CD4-positive, alpha-beta T cell treated with Interleukin-12 subunit alpha and Interleukin-12 subunit beta, for 1 hour (primary cell): Measurements from ENCODE around the gene MAPKAPK2.

ENCODE experiments used
- DNase-seq: peaks from one replicate; pipeline ENCODE4 v3.0.0-alpha.2; 2020

MAPKAPK2 gene

DNA sequence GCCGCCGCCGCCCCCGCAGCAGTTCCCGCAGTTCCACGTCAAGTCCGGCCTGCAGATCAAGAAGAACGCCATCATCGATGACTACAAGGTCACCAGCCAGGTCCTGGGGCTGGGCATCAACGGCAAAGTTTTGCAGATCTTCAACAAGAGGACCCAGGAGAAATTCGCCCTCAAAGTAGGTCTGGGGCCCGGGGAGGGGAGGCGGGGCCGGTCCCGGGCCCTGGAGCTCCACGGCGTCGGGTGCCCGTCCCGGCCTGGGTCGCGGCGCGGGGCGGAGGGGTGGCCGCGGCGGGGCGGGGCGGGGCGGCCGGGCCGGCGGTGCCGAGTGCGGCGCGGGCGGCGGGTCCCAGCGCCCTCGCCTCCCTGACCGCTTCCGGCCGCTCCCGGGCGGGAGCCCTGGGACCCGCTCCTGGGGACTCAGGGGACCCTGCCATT is 646 bp downstream of the MAPKAPK2 start:
- DNase-seq: peak; percentile 35

DNA sequence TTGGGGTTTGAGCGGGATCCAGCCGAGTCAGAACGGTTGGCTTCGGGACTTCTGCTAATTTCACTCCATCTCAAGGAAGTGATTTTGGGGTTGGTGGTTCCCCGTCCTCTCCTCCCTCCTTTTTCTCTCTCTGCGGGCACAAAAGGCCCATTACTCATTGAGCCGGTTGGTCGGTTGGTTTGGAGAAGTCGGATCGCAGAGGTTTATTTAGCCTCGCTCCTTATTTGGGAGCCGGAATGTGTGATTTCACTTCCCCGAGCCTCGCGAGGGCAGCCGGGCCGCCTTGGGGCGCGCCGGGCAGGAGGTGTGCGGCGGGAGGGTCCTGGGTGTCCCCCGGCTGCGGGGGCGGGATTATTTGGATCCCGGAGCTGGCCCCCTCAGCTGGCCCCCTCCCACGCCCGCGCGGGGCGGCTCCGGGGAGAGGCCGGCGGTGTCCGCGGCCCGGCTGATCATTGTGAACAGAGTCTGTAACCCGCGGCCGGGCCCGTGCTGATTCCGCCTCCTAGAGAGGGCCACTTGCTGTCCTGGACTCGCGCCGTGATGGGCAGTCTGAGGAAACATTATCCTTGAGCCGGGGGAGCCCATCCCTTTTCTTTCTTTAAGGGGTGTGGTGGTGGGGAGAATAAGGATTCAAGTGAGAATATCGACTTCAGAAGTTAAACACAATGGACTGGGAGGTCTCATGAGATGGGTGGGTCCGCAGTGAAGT is 1.2 kb downstream of the MAPKAPK2 start:
- peak; percentile 65 for DNase-seq

DNA sequence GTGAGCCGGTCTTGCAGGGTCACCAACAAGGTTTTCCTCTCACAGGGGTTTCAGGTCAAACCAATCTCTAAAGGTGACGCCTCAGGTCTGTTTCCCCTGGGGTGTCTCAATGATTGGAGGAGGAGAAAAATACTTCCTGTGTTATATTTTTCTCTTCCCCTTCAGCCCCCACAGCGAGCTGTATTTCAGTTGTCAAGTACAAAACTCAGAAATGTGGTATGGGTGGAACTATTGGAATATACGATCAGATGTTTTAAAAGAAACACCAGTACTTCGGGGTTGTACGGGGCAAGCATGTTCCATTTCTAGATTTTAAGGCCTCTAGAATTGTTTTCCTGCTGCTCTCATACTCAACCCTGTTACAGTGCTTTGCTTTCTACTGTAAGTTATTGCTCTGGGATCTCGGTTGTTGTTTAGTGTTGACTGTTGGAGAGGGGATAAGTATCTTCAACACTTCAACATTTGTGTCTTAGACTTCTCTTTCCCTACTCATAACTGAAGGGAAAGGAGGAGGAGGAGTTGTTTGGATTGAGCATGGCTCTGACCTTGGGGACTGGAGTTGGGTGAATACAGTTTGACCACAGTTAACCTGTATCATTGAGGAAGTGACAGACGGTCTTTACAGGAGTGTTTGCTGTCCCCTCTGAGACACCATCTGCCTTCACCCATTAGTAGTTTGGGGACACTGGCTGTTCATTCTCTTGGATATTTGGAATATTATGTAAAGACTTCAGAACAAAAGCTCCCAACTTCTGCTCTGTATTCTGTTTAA is 2.0 kb downstream of the MAPKAPK2 start:
- DNase-seq: peak; percentile 61

DNA sequence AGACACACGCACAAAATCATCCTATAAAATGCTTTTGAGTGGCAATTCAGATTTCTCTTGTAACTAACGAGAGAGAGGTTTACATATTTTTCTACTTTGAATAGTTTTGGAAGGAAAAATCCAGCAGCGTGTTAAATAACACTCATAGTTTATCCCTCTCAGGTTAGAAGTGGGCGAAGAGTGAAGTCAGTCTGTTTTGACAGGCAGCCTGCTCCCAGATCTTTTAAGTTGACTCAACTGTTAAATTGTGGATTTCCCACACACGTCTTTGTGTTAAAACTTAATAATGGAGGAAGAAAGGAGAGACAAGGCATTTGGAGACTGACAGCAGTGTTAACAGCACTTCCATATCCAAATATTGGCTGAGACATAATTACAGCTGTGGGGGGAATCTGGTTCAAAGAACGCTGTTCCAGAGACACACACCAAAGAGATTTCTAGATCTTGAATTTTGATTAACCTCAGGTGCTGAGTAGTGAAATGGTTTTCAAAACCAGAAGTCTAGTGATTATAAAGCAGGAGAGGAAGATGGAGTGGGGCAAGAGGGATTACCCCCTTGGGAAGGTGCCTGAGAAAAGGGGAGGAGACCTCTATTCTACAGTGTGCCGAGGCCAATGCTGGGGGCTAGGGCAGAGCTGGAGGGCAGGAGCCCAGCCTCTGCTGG is 2.7 kb downstream of the MAPKAPK2 start:
- no peak for DNase-seq

DNA sequence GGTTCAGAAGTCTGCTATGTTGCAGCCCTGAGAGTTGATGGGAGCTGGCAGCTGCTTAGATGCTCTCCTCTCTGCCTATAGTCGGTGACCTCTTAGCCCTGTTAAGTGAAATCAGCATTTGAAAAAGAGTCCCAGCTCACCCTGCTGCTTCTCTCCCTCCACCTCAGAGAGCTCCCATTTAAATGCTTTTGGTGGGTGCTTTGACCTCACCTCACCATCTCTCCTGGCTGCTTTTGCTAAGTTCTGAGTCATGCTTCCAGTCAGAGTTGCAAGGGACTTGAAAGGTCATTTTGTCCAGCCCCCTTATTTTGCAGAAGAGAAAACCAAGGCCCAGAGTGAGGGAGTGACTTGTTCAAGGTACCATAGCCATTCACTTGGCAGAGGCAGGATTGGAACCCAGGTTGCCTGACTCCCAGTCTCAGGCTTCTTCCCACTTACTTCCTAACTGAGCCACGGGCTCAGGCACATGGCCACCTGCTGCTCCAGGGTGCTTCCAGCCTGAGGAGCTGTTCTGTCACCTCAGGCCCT is 3.3 kb downstream of the MAPKAPK2 start:
- no peak for DNase-seq

DNA sequence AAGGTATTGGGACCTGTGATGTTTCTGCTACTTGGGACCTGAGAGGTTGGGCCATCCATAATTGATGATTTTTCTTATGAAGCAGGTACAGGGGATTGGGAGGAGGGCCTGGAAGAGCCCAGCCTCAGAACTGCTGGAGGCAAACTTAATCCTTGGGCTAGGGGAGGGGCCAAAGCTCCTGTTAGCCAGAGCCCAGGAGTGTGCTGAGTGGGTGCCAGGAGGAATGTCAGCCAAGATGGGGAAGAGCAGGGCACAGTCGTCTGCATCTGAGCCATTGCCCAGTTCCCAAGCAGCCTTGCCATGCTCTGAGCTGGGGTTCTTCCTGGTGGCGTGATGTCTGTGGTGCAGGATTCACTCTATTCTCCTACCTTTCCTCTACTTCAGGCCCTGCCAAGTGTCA is 5.8 kb downstream of the MAPKAPK2 start:
- no peak for DNase-seq

DNA sequence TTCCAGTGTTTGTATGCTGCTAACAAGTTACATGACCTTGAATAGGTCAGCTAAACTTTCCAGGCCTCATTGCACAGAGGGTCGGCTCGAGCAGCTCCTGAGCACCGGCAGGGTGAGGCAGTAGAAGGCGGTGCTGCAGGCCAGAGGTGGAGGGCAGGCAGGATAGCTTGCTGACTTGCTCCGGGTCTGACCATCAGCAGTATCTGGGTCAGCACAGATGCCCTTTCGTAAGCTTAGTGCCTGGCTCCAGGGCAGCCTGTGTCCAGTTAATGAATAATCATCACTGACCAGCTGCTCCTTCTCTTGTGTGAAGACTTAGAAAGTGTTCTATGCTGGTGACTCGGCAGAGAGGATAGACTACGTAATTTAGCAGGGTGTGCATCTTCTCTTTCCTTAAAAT is 6.9 kb downstream of the MAPKAPK2 start:
- DNase-seq: no peak

DNA sequence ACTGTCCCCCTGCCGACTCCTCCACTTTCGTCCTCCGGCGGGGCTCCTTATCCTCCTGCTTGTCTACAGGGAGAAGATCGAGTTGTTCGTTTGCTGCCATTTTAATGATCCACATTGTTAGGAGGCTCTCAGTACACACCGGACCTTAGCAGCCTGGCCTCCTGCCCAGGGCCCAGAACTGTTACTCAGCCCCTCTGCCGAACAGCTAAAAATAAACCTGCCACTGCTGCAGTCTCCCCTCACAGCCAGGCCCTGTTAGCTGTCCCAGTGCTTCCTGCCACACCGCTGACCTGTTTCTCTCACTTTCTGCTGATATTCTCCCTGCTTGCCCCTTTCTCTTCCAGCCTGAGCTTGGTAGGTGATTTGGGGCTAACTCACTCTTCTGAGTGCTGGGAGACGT is 8.3 kb downstream of the MAPKAPK2 start:
- DNase-seq: no peak

DNA sequence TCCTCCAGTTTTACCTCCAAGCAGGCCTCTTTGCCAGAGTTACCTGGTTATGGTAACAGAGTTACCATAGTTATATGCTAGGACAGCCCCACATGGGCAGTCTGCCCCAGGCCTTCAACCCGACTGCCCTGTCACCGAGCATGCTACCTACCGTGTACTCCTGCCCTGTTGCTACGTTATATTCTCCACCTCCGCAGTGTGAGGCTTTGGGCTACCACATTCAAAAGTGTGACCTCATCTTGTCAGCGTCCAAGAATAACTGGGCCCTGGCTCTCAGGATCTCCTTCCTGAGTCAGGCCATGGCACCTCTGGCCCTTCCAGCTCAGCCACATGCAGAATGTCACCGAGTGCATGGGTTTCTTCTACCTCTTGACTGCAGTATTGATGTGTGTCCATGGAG is 8.9 kb downstream of the MAPKAPK2 start:
- no peak for DNase-seq

DNA sequence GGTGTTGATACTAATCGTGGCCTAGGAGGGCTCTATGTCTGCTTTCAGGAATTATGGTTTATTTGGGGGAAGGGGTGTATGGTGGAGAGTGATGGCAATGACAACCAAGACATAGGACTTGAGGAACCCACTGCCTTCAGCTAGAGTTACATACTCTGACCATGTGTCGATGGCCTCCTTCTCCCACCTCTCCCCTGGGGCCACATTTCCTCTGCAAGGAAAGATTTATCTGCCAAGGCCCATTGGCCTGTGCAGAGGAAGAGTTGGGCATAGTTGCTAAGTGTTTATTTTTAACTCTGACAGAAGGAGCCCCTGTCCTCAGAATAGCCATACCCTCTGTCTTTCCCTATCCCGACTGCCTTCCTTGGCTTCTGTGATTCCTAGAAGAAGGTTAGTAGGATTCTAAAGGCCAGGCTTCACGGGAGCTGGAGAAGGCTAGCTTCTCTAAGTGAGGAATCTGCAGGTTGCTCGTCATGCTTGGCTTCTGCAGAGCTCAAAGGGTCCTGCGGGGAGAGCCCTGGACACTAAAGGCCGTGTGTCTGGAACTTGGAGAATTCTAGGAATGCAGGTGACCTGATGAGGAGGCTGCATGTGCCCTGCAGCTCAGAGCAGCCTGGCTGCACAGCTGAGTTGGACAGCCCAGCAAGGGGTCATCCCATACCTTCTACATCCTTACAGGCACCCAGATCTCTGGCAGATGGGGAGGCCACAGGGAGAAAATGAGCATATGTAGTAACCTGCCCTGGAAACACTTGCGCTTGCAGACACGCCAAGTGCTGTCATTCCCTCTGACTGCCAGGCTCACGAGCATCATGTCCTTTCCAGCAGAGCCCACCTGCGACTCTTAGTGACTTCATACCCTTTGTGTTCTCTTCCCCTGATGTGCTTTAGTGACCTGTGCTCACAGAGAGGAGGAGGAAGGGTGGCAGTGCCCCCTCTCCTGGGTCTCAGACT is 9.7 kb downstream of the MAPKAPK2 start:
- no peak for DNase-seq

DNA sequence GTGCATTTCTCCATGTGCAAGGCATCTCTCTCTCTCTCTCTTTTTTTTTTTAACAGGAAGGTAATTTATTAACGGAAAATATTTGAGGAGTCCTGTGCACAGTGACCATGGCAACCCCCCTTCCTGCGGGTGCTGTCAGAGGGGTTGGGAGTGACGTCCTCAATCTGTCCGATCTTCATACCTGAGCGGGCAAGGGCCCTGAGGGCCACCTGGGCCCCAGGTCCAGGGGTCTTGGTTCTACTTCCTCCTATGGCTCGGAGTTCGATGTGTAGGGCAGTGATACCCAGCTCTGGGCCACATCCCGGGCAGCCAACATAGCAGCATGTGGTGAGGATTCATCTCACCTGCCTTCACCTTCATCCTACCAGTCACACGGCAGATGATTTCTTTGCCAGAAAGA is 11.0 kb downstream of the MAPKAPK2 start:
- no peak for DNase-seq

DNA sequence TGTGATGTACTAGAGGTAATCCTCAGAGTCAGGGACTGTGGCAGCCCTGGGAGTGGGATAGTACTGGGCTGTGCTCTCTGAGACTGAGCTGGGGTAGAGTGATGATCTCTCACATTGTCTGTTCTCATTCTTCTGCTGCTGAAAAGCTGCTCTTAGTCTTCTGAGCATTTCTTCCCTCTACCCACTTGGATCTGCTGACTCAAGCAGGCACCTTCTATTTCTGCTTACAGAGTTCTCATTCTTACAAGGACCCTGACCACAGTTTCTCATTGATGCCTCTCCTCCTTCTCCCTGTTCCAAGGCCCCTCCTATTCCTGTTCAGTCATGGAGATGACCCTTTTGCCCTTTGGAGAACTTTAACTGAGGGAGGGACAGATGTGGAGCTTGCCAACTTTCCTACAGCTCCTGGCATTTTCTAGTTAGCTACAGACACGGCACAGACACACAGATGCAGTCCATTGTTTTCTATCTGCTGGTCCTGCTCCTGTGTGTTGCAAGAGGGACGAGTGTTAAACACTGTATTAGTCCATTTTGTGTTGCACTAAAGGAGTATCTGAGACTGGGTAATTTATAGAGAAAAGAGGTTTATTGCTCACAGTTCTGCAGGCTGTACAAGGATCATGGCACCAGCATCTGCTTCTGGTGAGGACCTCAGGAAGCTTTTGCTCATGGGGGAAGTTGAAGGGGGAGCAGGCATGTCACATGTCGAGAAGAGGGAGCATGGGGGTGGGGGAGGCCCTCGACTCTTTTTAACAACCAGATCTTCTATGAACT is 12.3 kb downstream of the MAPKAPK2 start:
- no peak for DNase-seq

DNA sequence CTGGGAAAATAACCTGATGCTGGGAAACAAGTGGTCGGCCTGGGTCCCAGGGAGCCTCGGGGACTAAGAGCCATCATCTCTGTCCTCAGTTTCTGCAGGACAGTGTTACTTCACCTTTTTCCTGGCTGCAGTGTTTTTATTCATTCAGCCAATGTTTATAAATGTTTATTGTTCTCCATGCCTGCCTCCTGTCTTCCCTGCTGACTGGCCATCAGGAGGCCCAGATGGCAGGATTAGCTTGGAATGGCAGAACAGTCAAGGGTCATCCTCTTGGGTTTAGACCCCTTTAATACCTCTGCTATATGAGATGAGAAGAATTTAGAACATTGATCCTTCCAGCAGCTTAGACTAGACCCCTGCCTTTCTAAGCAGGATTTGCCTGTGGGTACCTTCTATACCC is 13.3 kb downstream of the MAPKAPK2 start:
- no peak for DNase-seq

DNA sequence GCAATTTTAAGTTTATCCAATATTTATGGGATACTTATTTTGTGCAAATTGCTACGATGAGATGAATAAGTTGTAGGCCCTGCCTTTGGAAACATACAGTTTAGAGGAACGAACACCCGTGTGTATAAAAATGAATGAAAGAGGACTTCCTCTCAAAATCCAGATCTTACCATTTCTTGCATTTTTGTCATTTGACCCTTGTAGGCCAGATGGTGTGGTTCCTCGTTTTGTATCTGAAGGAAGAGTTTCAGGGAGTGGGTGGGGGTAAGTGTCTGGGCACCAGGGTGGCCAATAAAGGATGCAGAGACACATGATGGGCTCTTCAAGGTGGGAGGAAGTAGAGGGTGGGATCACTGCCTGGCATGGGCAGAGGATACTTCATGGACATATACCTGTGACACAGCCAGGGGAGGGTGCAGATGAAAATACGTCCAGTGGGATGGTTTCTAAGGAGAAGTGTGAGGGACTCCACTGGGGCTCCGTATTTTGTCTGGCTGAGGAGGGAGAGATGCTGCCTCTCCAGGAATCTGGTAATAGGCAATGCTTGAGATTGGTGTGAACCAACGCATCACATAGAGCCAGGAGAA is 14.4 kb downstream of the MAPKAPK2 start:
- no peak for DNase-seq

DNA sequence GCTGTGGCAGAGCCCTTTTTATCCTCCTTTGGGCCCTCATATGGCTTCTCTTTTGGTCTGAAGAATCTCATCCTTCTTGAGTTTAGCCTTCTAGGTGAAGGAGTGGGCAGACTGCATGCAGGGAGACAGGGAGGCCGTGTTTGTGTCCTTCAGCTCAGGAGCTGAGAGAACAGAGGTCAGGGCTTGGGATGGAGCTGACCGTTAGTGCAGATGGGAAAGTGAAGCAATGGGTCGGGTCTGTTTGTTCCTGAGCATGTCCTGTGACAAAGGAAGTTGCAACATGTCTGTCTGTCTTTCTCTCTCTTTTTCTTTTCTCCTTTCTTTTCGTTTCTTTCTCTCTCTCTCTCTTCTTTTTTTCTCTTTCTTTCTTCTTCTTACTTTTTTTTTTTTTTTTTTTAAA is 14.9 kb downstream of the MAPKAPK2 start:
- no peak for DNase-seq

DNA sequence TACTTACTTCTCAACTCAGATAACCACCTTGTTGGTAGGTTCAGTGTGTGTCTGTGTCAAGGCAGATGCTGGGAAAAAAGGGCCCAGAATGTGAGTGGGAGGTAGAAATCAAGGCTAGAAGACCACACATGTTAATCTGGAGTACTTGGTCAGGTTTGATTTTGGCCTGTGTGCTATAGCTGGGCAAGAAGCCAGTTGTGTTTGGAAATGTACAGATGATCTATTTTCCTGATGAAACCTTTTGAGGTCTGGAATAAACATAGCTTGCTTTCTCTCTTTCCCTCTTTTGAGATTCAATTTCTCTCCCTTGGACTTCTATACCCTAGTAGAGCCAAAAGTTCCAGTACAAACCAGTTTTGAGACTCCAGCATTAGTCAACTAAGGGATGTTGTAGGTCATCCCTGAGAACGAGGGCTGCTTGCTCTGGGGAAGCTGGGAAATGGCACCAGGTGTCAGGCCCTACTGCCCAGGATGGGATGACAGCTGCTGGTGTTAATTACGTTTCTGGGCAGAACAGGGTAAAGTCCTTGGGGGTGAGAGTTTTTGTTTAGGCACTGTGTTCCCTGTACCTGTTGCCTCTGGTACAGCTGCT is 15.8 kb downstream of the MAPKAPK2 start:
- no peak for DNase-seq

DNA sequence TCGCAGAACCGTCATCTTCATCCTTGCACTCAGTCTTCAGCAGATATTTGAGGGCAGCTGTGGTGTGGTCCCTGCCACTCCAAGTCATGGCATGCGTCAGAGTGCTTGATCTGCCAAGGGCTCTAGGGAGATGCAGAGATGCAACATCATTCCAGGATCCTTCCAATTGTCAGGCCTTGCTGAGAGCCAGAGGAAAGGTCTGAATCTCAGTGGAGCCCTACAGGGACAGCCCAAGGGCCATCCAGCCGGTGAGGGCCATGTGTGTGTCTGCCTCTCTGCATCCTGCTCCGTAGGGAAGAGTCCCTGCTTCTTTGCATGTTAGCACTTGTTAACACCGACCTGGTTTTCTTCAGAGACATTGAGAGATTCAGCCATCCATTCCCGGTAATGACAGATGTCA is 17.6 kb downstream of the MAPKAPK2 start:
- DNase-seq: no peak

DNA sequence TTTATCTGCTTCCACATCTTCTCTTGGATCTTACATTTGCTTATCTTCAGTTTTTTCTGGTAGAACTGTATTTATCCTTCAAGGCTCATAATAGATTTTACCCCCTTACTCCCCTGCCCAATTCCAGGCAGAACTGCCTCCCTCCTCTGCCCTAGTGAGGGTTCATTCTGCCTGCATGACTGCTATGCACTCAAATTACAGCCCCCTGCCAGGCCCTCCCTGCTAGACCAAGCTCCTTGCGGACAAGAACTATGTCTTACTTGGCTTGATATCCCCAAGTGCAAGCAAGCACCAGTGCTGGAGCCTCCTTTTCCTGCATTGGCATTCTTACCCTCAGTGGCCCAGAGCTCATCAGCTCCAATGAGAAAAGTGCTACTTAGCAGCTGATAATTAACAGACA is 18.1 kb downstream of the MAPKAPK2 start:
- no peak for DNase-seq

DNA sequence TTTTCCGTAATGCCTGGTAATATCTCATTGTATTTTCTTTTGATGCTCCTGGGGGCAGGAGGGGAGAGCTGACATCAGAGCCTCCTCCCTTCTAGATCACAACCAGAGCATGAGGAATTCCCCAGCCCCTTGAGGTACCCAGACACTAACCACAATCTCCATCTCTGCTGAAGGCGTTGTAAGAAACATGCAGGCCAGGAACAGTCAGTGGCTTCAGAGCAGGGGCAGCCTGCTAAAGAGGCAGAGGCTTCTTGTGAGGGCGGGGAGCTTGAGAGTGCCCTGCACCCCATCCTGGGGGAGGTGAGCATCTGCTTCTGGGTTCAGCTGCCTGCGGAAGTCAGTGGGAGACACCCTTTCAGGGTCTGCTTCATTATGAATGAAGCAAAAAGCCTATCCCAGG is 19.0 kb downstream of the MAPKAPK2 start:
- peak; percentile 67 for DNase-seq

DNA sequence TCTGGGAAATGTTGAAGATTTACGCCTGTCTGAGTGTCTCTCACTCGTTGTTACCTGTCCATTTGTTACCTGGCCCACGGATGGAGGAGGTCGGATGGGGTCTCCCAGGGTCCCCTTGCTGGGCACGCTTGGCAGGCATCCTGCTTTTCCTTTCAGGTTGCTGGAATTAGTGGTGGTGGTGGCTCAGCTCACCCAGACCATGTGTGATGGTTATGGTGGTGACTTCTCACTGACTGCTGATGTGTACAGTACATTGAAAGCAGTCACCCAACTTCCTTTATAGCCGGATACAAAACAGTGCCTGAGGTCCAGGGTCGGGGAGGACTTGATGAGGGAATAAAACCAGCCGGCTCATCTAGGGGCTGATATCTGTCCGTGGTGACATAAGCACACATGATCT is 19.5 kb downstream of the MAPKAPK2 start:
- DNase-seq: no peak

DNA sequence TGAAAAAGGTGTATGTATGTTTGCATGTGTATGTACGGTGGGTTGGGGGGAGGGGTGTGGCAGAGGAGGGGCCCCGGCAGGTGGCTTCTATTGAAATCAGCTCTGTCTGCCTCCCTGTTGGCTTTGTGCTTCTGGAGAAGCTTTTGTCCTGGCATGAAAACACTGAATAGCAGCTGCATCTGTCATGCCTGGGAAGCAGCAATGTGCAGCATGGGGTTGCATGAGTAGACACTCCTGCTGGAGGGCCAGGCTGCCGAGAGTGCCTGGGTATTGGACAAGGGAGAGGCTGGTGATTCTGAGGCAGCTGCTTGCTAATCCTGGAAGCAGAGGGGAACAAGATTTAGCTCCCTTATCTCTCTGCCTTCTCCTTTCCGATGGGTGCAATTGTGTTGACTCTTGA is 20.5 kb downstream of the MAPKAPK2 start:
- no peak for DNase-seq
